Measurements from ENCODE around the gene FTCD.

GRCh38 chr21:46095814-46096595 is 59.4 kb downstream of the FTCD start:
- no peak for TF ChIP-seq CTCF (IDR thresholded peaks at IDR 0.05)
- TF ChIP-seq POLR2AphosphoS5 (IDR thresholded peaks at IDR 0.05; ENCODE audit: low read depth, low read length) = no peak
- no peak for TF ChIP-seq SIN3A (IDR thresholded peaks at IDR 0.05; ENCODE audit: borderline replicate concordance, insufficient read depth, low read depth, low read length)
- TF ChIP-seq, protein P1, sequence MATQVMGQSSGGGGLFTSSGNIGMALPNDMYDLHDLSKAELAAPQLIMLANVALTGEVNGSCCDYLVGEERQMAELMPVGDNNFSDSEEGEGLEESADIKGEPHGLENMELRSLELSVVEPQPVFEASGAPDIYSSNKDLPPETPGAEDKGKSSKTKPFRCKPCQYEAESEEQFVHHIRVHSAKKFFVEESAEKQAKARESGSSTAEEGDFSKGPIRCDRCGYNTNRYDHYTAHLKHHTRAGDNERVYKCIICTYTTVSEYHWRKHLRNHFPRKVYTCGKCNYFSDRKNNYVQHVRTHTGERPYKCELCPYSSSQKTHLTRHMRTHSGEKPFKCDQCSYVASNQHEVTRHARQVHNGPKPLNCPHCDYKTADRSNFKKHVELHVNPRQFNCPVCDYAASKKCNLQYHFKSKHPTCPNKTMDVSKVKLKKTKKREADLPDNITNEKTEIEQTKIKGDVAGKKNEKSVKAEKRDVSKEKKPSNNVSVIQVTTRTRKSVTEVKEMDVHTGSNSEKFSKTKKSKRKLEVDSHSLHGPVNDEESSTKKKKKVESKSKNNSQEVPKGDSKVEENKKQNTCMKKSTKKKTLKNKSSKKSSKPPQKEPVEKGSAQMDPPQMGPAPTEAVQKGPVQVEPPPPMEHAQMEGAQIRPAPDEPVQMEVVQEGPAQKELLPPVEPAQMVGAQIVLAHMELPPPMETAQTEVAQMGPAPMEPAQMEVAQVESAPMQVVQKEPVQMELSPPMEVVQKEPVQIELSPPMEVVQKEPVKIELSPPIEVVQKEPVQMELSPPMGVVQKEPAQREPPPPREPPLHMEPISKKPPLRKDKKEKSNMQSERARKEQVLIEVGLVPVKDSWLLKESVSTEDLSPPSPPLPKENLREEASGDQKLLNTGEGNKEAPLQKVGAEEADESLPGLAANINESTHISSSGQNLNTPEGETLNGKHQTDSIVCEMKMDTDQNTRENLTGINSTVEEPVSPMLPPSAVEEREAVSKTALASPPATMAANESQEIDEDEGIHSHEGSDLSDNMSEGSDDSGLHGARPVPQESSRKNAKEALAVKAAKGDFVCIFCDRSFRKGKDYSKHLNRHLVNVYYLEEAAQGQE (IDR thresholded peaks at IDR 0.05; ENCODE audit: insufficient read depth in 1 of 2, low read depth in 2 of 2, low read length in 1 of 2) = no peak

All from Panc1 (cell line).